Suprapubic skin (tissue), 4 donors: ENCODE measurements around the gene CAPN7. TPM values are rescaled to one million over a fixed set of nuclear protein-coding genes. Genes with fewer than 3 reads are reported as not detected.
A peak's percentile ranks its signal among the peaks of the same experiment; 100 is the strongest.

Experiments used
- DNase-seq, 2 donors: peaks; one replicate each; pipeline ENCODE4 v3.0.0-alpha.2; 2019; ENCODE audit warnings: low spot score in 2 of 2
- H3K27ac ChIP-seq: fragments of 200-600 bp; sonication (generic); one replicate; pipeline ENCODE4 v1.5.1; 2019
- H3K27me3 ChIP-seq: fragments of 200-600 bp; sonication (generic); one replicate; pipeline ENCODE4 v1.5.1; 2019
- H3K36me3 ChIP-seq: fragments of 200-600 bp; sonication (generic); one replicate; pipeline ENCODE4 v1.5.1; 2019
- H3K4me1 ChIP-seq: fragments of 200-600 bp; sonication (generic); one replicate; pipeline ENCODE4 v1.5.1; 2019
- H3K4me3 ChIP-seq: fragments of 200-600 bp; sonication (generic); one replicate; pipeline ENCODE4 v1.5.1; 2019; ENCODE audit warnings: mild to moderate bottlenecking
- H3K9me3 ChIP-seq: fragments of 200-600 bp; sonication (generic); one replicate; pipeline ENCODE4 v1.5.1; 2019
- EP300 ChIP-seq: sonication (generic); formaldehyde crosslinking; IDR thresholded peaks from one replicate; pipeline ENCODE4 v1.6.1; 2017; ENCODE audit warnings: antibody characterized with exemption
- WGBS: methylation state at CpG from one replicate; pipeline ENCODE4 v1.1.5; 2018; 5-methylcytosine and 5-hydroxymethylcytosine counted together
- total RNA-seq, 4 donors: library from RNA; depleted of rRNA; stranded (reverse); fragments of >200 nt; gene quantifications; one replicate each; pipeline ENCODE4 v1.1.0, GENCODE V29; 2016

The CAPN7 gene
- total RNA-seq, 4 donors from 2014 or later, result 32.0 to 112 (median 38.2) TPM

- peak in 1 of 2 donors; percentile 29 for DNase-seq
- H3K4me3 ChIP-seq, result no peak overlapping the region
- peaks cover 17% of the 10 kb centered on the region for H3K4me1 ChIP-seq
- H3K9me3 ChIP-seq, result no peaks in the 10 kb centered on the region
- no peaks in the 10 kb centered on the region for H3K27me3 ChIP-seq
- no peak overlapping the region for H3K27ac ChIP-seq
- H3K36me3 ChIP-seq, result peaks cover 12% of the 10 kb centered on the region
- TF ChIP-seq EP300, result no peak
- 90% methylated on average over 7 of the region's 7 CpGs for WGBS
Observed at GRCh38 chr3:15301761-15302160, 95.7 kb downstream of the CAPN7 start.

Other genes with a start within 250 kb of the CAPN7 start
- gene MRPS25, start 140.9 kb upstream of the CAPN7 start, total RNA-seq, result 10 to 100 TPM; 22.3 to 46.8 (median 29.2) TPM
- 10 to 100 TPM; 25.8 to 48.4 (median 30.8) TPM for gene RBSN, start 107.1 kb upstream of the CAPN7 start, total RNA-seq
- gene SH3BP5, start 126.3 kb downstream of the CAPN7 start, total RNA-seq, result 10 to 100 TPM; 11.2 to 27.0 (median 17.8) TPM
- 10 to 100 TPM in 3 of 4 donors, 1 to 10 TPM in 1; 6.8 to 16.3 (median 12.0) TPM for gene METTL6, start 221.3 kb downstream of the CAPN7 start, total RNA-seq
- gene EAF1, start 221.4 kb downstream of the CAPN7 start, total RNA-seq, result 10 to 100 TPM; 33.4 to 52.3 (median 42.7) TPM